Measurements from ENCODE around the gene MIGA2.

The MIGA2 gene

DNA sequence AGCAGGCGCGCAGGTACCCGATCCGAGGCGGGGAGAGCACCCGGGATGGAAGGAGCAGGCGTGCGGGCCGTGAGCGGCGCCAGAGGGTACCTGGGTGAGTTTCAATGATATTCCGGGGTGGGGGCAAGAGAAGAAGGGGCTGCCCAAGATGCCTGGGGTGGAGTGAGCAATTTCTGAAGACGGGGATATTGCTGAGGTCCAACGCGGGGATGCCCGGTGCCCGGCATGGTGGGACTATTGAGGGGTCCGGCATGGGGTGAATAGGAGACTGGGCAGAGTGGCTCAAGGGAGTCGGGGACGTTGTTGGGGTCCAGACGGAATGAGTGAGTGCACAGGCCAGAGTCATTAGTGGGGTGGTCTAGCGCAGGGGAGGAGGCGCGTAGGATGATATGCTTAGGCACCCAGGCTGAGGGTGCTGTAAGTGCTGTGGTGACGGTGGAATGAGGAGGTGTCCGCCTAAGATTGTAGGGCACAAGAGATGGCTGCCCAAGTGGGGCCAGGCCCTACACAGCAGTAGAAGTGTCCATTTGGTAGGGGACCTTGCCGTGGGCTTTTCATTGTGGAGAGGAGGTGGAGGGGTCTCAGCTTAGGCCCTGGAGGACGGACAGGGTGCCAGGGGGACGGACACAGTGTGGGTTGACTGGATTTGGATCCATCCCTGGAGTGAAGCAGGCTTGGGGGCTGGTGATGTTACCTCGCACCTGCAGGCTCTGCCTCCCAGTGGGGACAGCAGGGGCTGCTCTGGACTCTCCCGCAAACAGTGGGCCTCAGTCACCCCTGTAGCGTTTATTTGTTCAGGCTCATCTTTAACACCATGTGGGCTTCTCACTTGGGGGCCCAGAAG lies 719 bp downstream of the MIGA2 start:
- DNase-seq (ENCODE audit: low read depth) = no peak

DNA sequence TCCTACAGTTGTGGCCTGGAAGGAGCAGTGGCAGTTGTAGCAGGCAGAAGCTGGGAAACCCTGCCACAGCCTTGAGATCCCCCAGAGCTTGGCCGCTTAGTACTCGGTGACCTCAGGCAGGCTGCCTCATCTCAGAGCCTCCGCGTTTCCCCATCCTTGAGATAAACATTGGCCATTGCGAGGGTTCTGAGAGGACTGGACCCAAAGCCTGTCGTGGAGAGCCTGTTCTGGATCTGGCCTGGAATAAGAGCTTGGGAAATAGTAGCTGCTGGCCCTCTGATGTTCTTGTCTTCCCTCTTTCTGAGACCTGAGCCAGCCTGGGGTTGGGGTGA lies 1.3 kb downstream of the MIGA2 start:
- no peak for DNase-seq (ENCODE audit: low read depth)

DNA sequence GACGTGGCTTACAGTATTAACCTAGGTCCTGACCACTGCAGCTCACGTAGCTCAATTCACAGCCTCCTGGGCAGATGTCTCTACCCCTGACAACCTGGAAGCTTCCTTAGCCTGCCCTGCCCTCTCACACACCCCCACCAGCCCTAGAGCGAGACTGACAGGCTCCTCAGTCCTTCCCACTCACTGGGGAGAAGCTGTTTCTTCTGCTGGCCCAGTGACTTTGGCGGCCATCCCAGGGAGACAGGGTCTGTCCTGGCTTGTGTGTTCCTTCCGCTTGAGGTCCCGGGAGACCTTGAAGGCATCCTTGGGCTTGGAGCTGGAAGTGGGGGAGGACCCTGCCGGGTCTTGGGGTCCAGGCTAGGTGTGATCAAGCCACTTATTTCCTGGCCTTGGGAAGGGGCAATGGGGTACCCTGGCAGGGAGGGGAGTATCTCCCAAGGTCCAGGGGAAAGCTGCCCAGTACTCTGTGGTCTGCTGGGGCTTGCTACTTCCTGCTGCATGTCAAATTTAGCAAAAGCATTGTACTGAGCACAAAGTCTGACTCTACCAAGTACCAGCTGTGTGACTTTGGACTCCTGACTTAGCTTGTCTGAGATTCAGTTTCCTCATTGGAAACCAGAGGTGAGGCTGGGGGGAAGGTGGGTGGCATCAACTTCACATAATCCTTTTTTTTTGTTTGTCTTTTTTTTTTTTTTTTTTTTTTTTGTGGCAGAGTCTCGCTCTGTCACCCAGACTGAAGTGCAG lies 1.9 kb downstream of the MIGA2 start:
- DNase-seq (ENCODE audit: low read depth) = no peak

DNA sequence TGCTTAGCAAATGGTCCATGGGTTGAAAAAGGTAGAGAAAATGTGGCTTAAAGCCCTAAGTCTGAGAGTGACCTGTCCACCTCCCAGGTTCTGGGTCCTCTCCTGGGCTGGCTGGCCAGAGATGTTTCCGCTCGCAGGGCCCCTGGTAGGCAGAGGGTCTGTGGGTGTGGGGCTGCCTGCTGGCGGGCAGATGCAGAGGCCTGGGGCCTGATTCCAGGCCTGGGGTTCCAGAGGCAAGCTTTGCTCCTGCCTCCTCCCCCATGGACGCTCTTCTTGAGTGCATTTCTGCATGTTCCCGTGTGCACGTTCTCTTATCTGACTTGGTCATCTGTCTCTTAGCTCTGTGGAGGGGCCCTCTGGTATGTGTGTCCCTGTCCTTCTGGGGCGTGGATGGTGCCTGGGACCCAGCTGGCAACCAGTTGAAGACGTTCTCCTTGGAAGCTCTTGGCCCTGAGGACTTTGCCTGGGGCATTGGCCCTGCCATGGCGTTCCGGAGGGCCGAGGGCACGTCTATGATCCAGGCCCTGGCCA lies 3.8 kb downstream of the MIGA2 start:
- no peak for DNase-seq (ENCODE audit: low read depth)

DNA sequence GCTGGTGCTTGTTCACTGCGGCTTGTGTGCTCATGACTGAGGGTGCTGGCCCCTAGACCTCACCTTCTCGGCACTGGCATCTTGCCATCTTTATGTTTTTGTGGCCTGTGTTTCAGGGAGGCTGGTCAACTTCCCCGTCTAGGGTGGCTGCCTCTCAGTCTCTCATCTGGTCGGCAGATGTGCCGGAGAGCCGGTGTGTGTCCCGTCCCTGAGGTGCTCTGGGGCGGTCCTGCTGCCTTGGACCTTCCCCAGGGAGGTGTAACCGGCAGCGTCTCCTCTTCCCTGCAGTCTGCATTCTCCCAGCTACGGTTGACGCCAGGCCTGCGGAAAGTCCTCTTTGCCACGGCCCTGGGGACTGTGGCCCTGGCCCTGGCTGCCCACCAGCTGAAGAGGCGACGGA lies 5.6 kb downstream of the MIGA2 start:
- no peak for DNase-seq (ENCODE audit: low read depth)

DNA sequence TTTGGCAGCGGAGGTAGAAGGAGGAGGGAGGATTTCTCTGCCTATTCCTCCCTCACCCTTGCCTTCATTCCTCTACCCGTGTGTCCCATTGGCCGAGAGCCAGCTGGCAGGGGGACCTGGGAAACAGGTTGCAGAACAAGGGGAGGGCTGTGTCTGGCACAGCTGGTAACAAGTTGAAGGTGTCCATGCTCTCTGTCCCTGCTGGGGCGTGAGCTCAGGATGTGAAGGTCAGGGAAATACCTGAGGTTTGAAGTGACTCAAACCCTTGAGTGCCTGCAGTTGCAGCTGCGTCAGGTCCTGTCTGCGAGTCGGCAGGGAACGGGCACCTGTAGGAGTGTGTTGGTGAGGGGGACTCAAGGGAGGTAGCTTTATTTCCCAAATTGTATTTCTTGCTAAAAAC lies 16.2 kb downstream of the MIGA2 start:
- no peak for DNase-seq (ENCODE audit: low read depth)

DNA sequence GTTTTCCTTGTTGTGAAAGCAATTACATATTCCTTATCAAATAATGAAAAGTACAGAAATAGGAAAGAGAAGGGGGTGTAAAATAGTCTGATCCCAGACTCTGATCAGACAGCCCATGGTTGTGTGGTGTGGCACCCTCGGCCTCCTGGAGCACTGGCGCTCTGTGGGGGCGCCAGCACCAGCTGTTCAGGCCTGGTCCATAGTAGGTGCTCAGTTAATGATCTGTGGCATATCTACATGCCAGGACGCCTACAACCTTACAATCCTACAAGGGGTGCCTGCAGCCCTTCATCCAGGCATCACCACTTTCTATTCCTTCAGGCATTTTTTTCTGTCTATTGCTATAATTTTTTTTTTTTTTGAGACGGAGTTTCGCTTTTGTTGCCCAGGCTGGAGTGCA lies 16.6 kb downstream of the MIGA2 start:
- DNase-seq (ENCODE audit: low read depth) = no peak

DNA sequence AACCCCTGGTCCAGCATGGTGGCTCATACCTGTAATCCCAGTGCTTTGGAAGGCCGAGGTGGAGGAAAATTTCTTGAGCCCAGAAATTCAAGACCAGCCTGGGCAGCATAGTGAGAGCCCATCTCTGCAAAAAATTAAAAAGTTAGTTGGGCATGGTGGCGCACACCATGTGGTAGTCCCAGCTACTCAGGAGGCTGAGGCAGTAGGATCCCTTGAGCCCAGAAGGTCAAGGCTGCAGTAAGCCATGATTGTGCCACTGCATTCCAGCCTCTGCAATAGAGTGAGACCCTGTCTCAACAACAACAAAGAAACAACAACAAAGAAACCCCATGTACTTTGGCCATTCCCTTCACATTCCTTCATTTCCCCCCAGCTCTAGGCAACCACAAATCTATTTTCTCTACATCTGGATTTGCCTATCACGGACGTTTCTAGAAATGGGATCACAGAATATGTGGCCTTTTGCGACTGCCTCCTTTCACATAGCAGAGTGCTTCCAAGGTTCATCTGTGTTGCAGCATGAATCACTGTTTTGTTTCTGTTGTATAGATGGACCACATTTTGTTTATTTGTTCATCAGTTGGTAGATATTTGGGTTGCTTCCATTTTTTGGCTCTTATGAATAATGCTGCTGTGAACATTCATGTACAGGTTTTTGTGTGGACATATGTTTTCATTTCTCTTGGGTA lies 17.9 kb downstream of the MIGA2 start:
- no peak for DNase-seq (ENCODE audit: low read depth)

DNA sequence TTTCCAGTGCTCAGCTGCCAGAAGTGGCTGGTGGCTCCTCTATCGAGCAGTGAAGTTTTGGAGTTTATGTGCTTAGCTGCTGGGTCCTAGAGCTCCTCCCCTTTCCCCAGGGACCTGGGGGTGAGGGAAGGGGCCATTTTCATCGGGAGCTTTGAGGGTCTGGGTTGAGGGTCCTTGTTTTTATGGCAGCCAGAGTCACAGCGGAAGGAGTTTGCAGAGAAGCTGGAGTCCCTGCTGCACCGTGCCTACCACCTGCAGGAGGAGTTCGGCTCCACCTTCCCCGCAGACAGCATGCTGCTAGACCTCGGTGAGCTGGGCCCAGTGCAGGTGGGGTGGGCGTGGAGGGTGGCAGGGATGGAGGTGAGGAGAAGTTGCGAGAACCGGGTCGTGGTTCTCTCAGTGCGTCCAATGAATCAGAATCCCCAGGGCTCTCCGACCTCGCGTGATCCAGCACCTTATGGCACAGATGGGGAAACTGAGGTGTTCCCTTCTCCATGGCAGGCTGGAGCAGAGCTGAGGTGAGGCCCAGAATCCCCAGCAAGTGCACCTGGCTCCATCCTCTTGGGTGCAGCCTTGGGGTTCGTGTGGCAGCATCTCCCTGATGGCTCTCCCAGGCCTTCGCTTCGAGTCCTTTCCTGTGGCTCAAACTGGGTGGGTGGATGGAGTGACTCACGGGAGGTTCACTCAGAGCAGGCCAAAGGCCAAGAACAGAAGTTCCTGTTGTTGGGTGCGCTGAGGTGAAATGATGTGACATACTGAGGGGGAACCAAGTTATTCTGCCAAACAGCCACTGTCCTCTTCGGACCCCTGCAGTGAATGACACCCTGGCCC lies 22.8 kb downstream of the MIGA2 start:
- DNase-seq (ENCODE audit: low read depth) = no peak

DNA sequence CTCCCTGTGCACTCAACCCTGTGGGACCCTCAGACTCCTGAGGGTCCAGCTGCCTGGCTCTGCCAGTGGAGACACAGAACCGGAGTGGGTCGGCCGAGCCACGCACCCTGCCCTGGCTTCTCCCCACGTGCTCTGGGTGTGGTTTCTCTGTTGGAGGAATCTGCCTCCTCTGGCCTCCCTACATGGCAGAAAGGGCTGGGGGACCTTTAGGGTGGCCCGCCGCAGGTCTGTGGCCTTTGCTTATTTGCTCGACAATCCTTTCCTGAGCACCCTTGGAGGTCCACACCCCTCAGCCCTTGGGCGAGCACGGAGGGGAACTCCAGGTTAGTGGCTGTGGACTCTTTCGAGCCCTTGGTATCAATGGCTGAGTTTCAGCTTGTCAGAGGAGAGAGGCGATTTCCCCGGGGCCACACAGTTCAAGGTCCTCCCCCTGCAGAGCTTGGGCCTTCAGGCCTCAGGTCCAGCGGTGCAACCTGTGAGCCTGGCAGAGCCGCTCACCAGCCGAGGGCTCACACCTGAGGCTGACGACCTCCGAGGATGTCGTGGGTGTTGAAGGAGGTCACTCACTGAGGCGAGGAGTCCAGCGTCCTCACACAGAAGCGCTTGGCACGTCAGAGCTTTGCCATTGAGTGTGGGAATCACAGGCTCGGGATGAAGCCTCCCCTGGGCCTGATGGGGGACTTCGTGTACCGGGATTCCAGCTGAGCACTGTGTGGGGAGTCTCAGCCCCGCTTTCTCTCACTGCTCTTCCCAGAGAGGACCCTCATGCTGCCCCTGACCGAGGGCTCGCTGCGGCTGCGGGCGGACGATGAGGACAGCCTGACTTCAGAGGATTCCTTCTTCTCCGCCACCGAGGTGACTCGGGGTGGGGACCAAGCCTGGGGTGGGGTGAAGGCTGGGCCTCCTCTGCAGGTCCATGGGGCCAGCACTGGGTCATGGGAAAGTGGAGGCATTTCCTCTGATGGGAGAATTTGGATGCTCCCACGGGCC lies 23.7 kb downstream of the MIGA2 start:
- no peak for DNase-seq (ENCODE audit: low read depth)

DNA sequence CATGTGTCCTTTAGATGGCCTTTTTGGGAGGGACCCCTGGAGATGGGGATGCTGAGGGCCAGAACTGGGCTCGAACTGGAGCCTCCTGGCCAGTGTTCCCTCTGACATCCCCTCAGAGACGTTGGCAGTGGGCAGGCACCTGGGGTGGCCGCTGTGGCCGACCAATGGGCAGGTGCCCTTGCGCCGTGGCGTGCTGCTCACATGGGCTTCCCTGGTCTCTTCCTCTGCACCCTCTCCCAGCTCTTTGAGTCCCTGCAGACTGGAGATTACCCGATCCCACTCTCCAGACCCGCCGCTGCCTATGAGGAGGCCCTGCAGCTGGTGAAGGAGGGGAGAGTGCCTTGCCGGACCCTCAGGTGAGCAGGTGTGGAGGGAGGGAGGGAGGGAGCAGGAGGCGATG lies 24.6 kb downstream of the MIGA2 start:
- no peak for DNase-seq (ENCODE audit: low read depth)

DNA sequence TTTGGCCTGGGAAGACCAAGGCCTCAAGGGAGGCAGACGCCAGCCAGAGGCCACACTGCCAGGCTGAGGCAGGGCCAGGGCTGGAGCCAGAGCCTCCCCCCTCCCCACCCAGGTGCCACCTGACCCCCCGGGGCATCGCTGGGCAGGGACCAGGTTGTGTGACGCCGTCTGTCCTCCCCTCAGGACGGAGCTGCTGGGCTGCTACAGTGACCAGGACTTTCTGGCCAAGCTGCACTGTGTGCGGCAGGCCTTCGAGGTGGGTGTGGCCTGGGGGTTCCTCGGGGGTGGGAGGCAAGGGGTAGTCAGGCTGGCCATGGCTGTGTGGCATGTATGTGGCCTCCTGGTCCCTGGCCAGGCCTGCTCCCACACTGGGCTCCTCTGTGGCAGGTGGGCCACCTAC lies 26.6 kb downstream of the MIGA2 start:
- DNase-seq (ENCODE audit: low read depth) = no peak

DNA sequence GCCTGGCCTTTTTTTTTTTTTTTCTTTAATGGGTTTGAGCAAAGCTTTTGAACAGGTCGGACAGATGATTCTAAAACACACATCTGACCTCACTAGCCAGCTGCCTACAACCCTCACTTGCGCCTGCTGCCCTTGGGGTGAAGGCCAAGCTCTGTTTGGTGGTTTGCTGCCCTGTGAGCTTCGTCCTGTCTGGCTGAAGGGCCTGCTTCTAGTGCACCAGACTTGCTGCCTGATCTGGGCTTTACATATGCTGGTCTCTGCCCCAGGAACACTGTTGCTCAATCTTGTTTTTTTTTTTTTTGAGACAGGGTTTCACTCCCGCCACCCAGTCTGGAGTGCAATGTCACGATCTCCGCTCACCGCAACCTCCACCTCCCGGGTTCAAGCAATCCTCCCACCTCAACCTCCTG lies 28.1 kb downstream of the MIGA2 start:
- DNase-seq (ENCODE audit: low read depth) = no peak

DNA sequence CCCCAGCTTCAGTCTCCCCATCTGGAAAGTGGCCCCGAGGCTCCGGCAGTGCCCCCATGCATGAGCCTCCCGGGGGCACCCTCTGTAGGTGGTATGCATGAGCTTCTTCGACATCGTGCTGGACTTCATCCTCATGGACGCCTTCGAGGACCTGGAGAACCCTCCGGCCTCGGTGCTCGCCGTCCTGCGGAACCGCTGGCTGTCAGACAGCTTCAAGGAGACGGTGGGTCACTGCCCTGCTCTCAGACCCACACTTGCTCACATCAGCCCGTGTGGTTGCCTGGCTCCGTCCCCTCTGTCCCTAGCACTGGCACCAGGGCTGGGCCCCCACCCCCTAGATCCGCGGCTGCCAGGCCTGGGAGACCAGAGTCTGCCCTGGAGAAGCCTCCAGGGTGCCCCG lies 31.7 kb downstream of the MIGA2 start:
- no peak for DNase-seq (ENCODE audit: low read depth)

DNA sequence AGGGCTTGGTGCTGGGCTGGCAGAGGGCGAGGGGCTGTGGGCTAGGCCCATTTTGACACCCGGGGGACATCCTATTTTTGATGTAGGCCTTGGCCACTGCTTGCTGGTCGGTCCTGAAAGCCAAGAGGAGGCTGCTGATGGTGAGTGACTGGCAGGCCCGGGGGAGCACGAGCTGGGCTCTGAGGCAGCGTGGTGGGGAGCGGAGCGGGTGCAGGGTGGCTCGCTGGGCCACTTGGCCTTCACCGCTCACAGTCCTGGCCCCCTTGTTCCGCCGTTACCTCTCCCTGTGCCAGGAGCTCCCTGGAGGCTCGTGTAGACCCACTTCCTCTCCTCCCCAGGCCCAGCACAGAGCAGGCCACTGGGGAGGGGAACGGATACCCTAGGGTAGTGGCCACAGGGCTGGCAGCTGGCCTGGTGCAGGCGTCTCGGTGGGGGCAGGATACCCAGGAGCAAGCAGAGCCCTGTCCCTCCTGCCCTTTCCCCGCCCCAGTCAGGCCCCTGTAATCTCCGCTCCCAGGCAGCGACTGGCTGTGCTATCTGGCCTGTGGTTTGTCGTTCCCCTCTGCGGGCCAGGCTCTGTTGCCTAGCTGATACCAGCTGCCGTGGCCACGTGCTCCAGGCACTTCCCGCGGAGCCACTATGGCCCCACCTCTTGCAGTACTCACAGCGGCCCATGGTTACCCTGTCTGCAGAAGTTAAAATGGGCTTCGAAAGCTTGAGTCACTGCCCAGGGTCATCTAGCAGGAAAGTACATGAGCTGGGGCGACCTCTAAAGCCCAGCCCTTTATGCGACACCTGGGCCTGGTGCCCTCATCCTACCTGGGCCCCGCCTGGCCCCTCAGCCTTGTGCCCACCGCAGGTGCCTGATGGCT lies 32.8 kb downstream of the MIGA2 start:
- DNase-seq (ENCODE audit: low read depth) = no peak

DNA sequence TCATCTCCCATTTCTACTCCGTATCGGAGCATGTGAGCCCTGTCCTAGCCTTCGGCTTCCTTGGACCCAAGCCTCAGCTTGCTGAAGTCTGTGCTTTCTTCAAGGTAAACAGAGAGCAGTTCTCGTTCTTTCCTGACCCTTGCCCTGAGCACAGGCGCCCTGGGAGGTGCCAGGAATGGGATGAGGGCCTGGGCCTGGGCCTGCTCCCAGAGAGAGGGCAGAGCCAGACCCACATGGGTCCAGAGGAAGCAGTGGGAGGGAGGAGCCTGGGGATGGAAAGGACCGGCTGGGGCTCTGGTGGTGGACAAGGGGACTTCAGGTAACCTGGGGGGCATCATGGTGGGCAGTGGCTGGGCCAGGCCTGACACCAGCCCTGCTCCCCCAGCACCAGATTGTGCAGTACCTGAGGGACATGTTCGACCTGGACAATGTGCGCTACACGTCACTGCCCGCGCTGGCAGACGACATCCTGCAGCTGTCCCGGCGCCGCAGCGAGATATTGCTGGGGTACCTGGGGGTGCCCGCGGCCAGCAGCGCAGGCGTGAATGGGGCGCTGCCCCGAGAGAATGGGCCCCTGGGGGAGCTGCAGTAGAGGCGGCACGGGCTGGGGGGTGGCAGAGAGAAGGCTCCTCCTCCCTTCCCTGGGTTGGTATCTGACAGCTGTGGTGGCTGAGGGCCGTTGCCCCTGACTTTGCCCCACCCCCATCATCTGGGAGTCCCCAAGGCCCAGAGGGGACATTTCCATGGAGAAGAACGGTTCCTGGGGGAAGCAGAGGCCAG lies 33.6 kb downstream of the MIGA2 start:
- no peak for DNase-seq (ENCODE audit: low read depth)

DNA sequence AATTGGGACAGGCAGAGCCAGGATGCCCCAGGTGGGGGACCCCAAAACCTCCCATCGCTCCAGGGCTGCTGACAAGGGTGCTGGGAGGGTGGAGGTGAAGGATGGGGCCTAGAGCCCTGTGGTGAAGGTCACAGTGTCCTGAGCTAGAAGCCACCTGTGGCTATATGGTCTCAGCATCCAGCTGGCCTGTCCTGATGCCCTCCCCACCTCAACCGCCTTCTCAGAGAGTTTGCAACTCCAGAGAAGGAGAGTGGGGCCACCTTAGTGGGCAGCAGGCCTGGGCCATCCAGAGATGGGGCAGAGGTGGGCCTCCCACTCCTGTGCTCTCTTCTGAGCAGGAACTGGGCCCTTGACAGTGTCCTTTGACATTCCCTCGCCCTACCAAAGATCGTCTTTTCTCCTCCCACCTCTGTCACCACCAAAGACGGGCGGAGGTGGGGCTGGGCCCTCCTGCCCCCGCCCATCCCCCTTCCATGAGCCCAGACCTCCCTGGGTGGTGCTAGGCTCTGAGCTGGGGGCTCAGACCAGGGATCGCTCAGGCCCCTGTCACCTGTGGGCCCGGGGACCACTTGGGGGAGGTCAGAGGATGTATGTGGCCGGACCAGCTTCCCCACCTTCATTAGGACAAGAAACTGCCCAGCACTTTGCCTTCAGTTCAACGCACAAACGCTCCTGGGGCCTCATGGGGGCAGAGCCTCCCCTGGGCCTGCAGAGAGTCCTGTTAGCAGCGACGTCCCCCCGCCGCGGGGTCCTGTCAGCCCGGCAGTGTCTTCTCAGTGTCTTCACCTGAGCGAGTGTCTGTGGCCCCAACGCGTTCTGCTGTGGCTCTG lies 34.5 kb downstream of the MIGA2 start:
- DNase-seq (ENCODE audit: low read depth) = no peak

DNA sequence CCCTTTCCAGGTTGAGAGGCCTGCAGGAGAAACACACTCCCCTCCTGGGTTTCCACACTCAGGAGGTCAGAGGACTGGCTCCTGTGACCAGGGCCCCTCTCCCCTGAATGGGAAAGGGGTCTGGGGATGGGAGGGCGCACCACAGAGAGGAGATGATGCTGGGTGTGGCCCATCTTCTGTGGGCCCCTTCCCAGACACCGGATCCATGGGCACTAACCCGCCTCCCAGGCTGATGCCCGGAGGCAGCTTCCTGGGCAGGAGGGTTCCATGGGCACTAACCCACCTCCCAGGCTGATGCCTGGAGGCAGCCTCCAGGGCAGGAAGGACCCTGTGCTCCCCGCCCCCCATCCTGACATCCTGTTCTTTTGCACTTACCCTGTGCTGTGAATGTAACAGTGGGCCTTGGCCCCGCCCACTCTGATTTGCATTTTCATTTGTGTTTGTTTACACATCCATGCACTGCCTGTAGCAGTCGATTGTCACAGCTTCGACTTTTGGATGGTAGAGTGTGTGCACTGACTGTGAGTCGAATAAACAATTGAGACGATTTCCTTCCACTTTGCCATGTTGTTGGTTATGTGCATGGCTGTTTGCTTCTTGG lies 35.2 kb downstream of the MIGA2 start:
- no peak for DNase-seq (ENCODE audit: low read depth)

Measured in stromal cell of bone marrow (primary cell).